Measurements from ENCODE around the gene TBC1D26. TPM values are rescaled to one million over a fixed set of nuclear protein-coding genes. Genes with fewer than 3 reads are reported as not detected.
"Not testable (repeated sequence)": the region's sequence is repeated elsewhere in the genome, so short reads cannot be mapped to it uniquely, and the experiment has no call there.

Gene TBC1D26
- total RNA-seq, 1 donor from 2014 or later, result 0.78 TPM

GRCh38 chr17:15777717-15778116 is 45.6 kb downstream of the TBC1D26 start:
- H3K27me3 Mint-ChIP-seq (ENCODE audit: unreplicated experiment), result peaks cover 27% of the 10 kb centered on the region
- no peak overlapping the region for H3K27ac Mint-ChIP-seq (ENCODE audit: unreplicated experiment)
- no peak for TF ChIP-seq CTCF (IDR thresholded peaks at IDR 0.05)
- no peak overlapping the region for H3K4me3 Mint-ChIP-seq (ENCODE audit: unreplicated experiment)
- H3K4me1 Mint-ChIP-seq (ENCODE audit: unreplicated experiment), result no peaks in the 10 kb centered on the region
- H3K36me3 Mint-ChIP-seq (ENCODE audit: unreplicated experiment), result peaks cover 4% of the 10 kb centered on the region
- no peak for DNase-seq (ENCODE audit: extremely low spot score, unreplicated experiment)
- H3K9me3 Mint-ChIP-seq (ENCODE audit: unreplicated experiment), result peaks cover 29% of the 10 kb centered on the region

- no peak for DNase-seq (ENCODE audit: extremely low spot score, unreplicated experiment)
- TF ChIP-seq CTCF (IDR thresholded peaks at IDR 0.05), result no peak
- H3K4me1 Mint-ChIP-seq (ENCODE audit: unreplicated experiment), result no peaks in the 10 kb centered on the region
- H3K4me3 Mint-ChIP-seq (ENCODE audit: unreplicated experiment), result no peak overlapping the region
- peaks cover 29% of the 10 kb centered on the region for H3K9me3 Mint-ChIP-seq (ENCODE audit: unreplicated experiment)
- peaks cover 20% of the 10 kb centered on the region for H3K27me3 Mint-ChIP-seq (ENCODE audit: unreplicated experiment)
- peaks cover 4% of the 10 kb centered on the region for H3K36me3 Mint-ChIP-seq (ENCODE audit: unreplicated experiment)
- H3K27ac Mint-ChIP-seq (ENCODE audit: unreplicated experiment), result no peak overlapping the region
Measured at GRCh38 chr17:15779119-15779518, 47.0 kb downstream of the TBC1D26 start.

- Mint-ChIP-seq H3K9me3 (ENCODE audit: unreplicated experiment) (peaks cover 19% of the 10 kb centered on the region), H3K27ac (ENCODE audit: unreplicated experiment) (no peak overlapping the region), H3K4me1 (ENCODE audit: unreplicated experiment) (no peaks in the 10 kb centered on the region), H3K4me3 (ENCODE audit: unreplicated experiment) (no peak overlapping the region), H3K27me3 (ENCODE audit: unreplicated experiment) (peaks cover 11% of the 10 kb centered on the region), H3K36me3 (ENCODE audit: unreplicated experiment) (peaks cover 4% of the 10 kb centered on the region)
- no peak for TF ChIP-seq CTCF (IDR thresholded peaks at IDR 0.05)
- no peak for DNase-seq (ENCODE audit: extremely low spot score, unreplicated experiment)
Measured at GRCh38 chr17:15780188-15780587, 48.1 kb downstream of the TBC1D26 start.

GRCh38 chr17:15782866-15783265 is 50.8 kb downstream of the TBC1D26 start:
- H3K27ac Mint-ChIP-seq (ENCODE audit: unreplicated experiment), result no peak overlapping the region
- no peak for TF ChIP-seq CTCF (IDR thresholded peaks at IDR 0.05)
- H3K36me3 Mint-ChIP-seq (ENCODE audit: unreplicated experiment), result peaks cover 4% of the 10 kb centered on the region
- H3K4me1 Mint-ChIP-seq (ENCODE audit: unreplicated experiment), result peaks cover 4% of the 10 kb centered on the region
- peak; percentile 78 for DNase-seq (ENCODE audit: extremely low spot score, unreplicated experiment)
- peaks cover 7% of the 10 kb centered on the region for H3K9me3 Mint-ChIP-seq (ENCODE audit: unreplicated experiment)
- H3K4me3 Mint-ChIP-seq (ENCODE audit: unreplicated experiment), result no peak overlapping the region
- no peaks in the 10 kb centered on the region for H3K27me3 Mint-ChIP-seq (ENCODE audit: unreplicated experiment)

GRCh38 chr17:15783461-15783860 is 51.4 kb downstream of the TBC1D26 start:
- H3K4me1 Mint-ChIP-seq (ENCODE audit: unreplicated experiment), result peaks cover 4% of the 10 kb centered on the region

GRCh38 chr17:15784351-15784750 is 52.3 kb downstream of the TBC1D26 start:
- not testable (repeated sequence) for H3K27ac Mint-ChIP-seq (ENCODE audit: unreplicated experiment); H3K9me3 Mint-ChIP-seq (ENCODE audit: unreplicated experiment); H3K27me3 Mint-ChIP-seq (ENCODE audit: unreplicated experiment); H3K4me1 Mint-ChIP-seq (ENCODE audit: unreplicated experiment); H3K4me3 Mint-ChIP-seq (ENCODE audit: unreplicated experiment); H3K36me3 Mint-ChIP-seq (ENCODE audit: unreplicated experiment)
- DNase-seq (ENCODE audit: extremely low spot score, unreplicated experiment), result peak; percentile 38

More at GRCh38 chr17:15783461-15783860, 51.4 kb downstream of the TBC1D26 start:
- Mint-ChIP-seq H3K36me3 (ENCODE audit: unreplicated experiment) (peaks cover 4% of the 10 kb centered on the region), H3K9me3 (ENCODE audit: unreplicated experiment) (peaks cover 7% of the 10 kb centered on the region), H3K27ac (ENCODE audit: unreplicated experiment) (no peak overlapping the region), H3K27me3 (ENCODE audit: unreplicated experiment) (no peaks in the 10 kb centered on the region), H3K4me3 (ENCODE audit: unreplicated experiment) (no peak overlapping the region)
- no peak for TF ChIP-seq CTCF (IDR thresholded peaks at IDR 0.05)
- no peak for DNase-seq (ENCODE audit: extremely low spot score, unreplicated experiment)

GRCh38 chr17:15787363-15788075 is 55.4 kb downstream of the TBC1D26 start:
- H3K9me3 Mint-ChIP-seq (ENCODE audit: unreplicated experiment); H3K4me1 Mint-ChIP-seq (ENCODE audit: unreplicated experiment); H3K36me3 Mint-ChIP-seq (ENCODE audit: unreplicated experiment); H3K27me3 Mint-ChIP-seq (ENCODE audit: unreplicated experiment); H3K4me3 Mint-ChIP-seq (ENCODE audit: unreplicated experiment): not testable (repeated sequence)
- peak overlapping the region; percentile 27 for H3K27ac Mint-ChIP-seq (ENCODE audit: unreplicated experiment)
- peak; percentile 65 for DNase-seq (ENCODE audit: extremely low spot score, unreplicated experiment)

GRCh38 chr17:15788365-15788764 is 56.3 kb downstream of the TBC1D26 start:
- H3K27ac Mint-ChIP-seq (ENCODE audit: unreplicated experiment); H3K4me3 Mint-ChIP-seq (ENCODE audit: unreplicated experiment); H3K36me3 Mint-ChIP-seq (ENCODE audit: unreplicated experiment); DNase-seq (ENCODE audit: extremely low spot score, unreplicated experiment); H3K9me3 Mint-ChIP-seq (ENCODE audit: unreplicated experiment); H3K27me3 Mint-ChIP-seq (ENCODE audit: unreplicated experiment); H3K4me1 Mint-ChIP-seq (ENCODE audit: unreplicated experiment): not testable (repeated sequence)
